Measurements from ENCODE around the gene DPYSL5. TPM values are rescaled to one million over a fixed set of nuclear protein-coding genes. Genes with fewer than 3 reads are reported as not detected.
A peak's percentile ranks its signal among the peaks of the same experiment; 100 is the strongest.

Gene DPYSL5
- total and polyA plus RNA-seq, 2 of the 8 experiments (the other 6 are each of a cell fraction or from before 2014, with no cell fraction given), result 11.9 to 16.4 TPM

DNA sequence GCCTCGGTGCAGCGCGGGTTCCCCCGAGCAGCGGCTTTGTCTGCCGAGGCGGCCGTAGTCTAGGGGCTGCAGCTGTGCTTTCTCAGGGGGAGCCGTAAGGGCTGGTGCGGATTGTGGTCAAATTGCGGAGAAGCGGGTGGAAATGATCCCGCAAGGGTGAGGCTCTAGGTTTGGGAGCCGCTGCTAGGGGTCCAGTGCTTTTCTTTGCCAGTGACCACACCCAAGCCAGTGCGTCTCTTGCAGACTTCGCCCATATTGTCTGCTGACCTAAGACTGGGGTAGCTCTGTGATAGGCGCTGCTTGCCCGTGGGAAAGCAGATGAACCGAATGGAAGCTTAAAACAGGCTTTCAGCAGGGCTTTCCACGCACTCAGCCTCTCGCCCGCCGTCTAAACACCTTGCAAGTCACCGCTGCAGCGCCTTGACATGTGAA is 2.1 kb downstream of the DPYSL5 start:
- no peak overlapping the region for H3K27ac ChIP-seq (ENCODE audit: low read depth, low read length)
- peaks cover 30 to 76% (median 59%) of the 10 kb centered on the region in 4 experiments for H3K27me3 ChIP-seq (replicated peaks in 1 of 4; ENCODE audit: control insufficient read depth in 3 of 4, extremely low read depth in 1 of 4, insufficient read depth in 3 of 4, low read length in 3 of 4)
- no peak overlapping the region for H4K91ac ChIP-seq (replicated peaks; ENCODE audit: insufficient read length, low read length)
- no peak overlapping the region for H2BK120ac ChIP-seq (replicated peaks; ENCODE audit: low read depth, low read length)
- no peak overlapping the region for H2BK12ac ChIP-seq (ENCODE audit: low read depth, low read length)
- no peaks in the 10 kb centered on the region for H3K79me1 ChIP-seq (ENCODE audit: low read depth, low read length)
- H3K23ac ChIP-seq (ENCODE audit: insufficient read length), result no peak overlapping the region
- TF ChIP-seq NANOG (IDR thresholded peaks at IDR 0.05; ENCODE audit: insufficient read depth, low read depth, low read length, poor library complexity, severe bottlenecking) (no peak), EZH2 (IDR thresholded peaks at IDR 0.05; ENCODE audit: low read depth, low read length, severe bottlenecking) (peak; percentile 82), RNF2 (IDR thresholded peaks at IDR 0.05; ENCODE audit: borderline replicate concordance, low read depth, low read length, missing control alignments, poor library complexity, severe bottlenecking) (peak; percentile 59), SUZ12 (IDR thresholded peaks at IDR 0.05; ENCODE audit: low read length) (peak; percentile 96)
- H4K8ac ChIP-seq (ENCODE audit: extremely low read depth, insufficient read depth, low read length), result no peak overlapping the region
- no peak overlapping the region for H2BK15ac ChIP-seq (ENCODE audit: low read length)
- H2BK5ac ChIP-seq (ENCODE audit: low read depth, low read length), result no peak overlapping the region
- H3K4me1 ChIP-seq (replicated peaks in 1 of 4; ENCODE audit: control insufficient read depth in 3 of 4, insufficient read depth in 4 of 4, low read length in 3 of 4), result peaks cover 0 to 22% (median 8%) of the 10 kb centered on the region in 4 experiments; a peak in 4 of 7 replicates
- 30% methylated on average over 21 of the region's 25 CpGs; no CpG with 5 or more reads in 1 of the 2 experiments for WGBS, 2 experiments (ENCODE audit: extremely low coverage in 1 of 2, insufficient coverage in 1 of 2, insufficient read length in 1 of 2, insufficient replicate concordance in 2 of 2, low coverage in 1 of 2, low lambda C conversion rate in 2 of 2, missing lambda C conversion rate in 1 of 2)
- H3K4me3 ChIP-seq (ENCODE audit: extremely low read depth in 1 of 4, insufficient read depth in 2 of 4, low read depth in 3 of 4, low read length in 4 of 4), result peak overlapping the region; percentile 61 to 91 (median 76)
- H4K20me1 ChIP-seq (replicated peaks in 1 of 2; ENCODE audit: control insufficient read depth in 1 of 2, insufficient read depth in 2 of 2, low read length in 2 of 2), result peaks cover 11 to 20% of the 10 kb centered on the region in 2 experiments
- no peaks in the 10 kb centered on the region for H3K36me3 ChIP-seq (ENCODE audit: control insufficient read depth in 2 of 4, insufficient read depth in 4 of 4, low read length in 3 of 4)
- H4K5ac ChIP-seq (ENCODE audit: insufficient read length, low read depth, low read length), result no peak overlapping the region
- FAIRE-seq (no peak), DNase-seq (ENCODE audit: low read depth in 1 of 2, low spot score in 2 of 2) (no peak)
- no peak overlapping the region for H3K4ac ChIP-seq (replicated peaks; ENCODE audit: insufficient read length, low read depth, low read length)
- H3K9ac ChIP-seq (replicated peaks in 1 of 4; ENCODE audit: extremely low read depth in 1 of 4, low read depth in 3 of 4, low read length in 3 of 4), result no peak overlapping the region
- ChIA-PET POLR2A (ENCODE audit: partially characterized antibody) (interaction anchor here (0.9 to 2.6 kb wide), 4 partner anchors 62 to 120 kb away, joined by 3 to 6 read pairs (median 4); partner anchors contain the start of gene MAPRE3), CTCF (ENCODE audit: partially characterized antibody) (interaction anchor here (0.6 to 14.4 kb wide), 11 partner anchors 9 to 168 kb away, joined by 3 to 235 read pairs (median 4); no protein-coding TSS in a partner anchor)
- no peak overlapping the region for H2BK20ac ChIP-seq (ENCODE audit: low read length)
- no peak overlapping the region for H2AFZ ChIP-seq (ENCODE audit: low read length)
- H2AK5ac ChIP-seq (ENCODE audit: low read depth, low read length), result no peak overlapping the region
- no peak overlapping the region for H3K18ac ChIP-seq (ENCODE audit: extremely low read depth, low read length)
- H3K79me2 ChIP-seq (ENCODE audit: control insufficient read depth in 1 of 2, insufficient read depth in 2 of 2, low read length in 2 of 2), result no peaks in the 10 kb centered on the region
- no peak overlapping the region for H3K14ac ChIP-seq (ENCODE audit: insufficient read length)
- no peaks in the 10 kb centered on the region for H3K9me3 ChIP-seq (ENCODE audit: insufficient read depth in 2 of 2, low read depth in 1 of 2, low read length in 1 of 2)
- H3K23me2 ChIP-seq (ENCODE audit: low read depth, low read length), result peaks cover 16% of the 10 kb centered on the region; the same call in 1 of the 2 replicates
- H3K4me2 ChIP-seq (ENCODE audit: insufficient read depth in 1 of 2, low read depth in 2 of 2, low read length in 2 of 2), result peak overlapping the region; percentile 86 to 92
- H3K56ac ChIP-seq (replicated peaks; ENCODE audit: insufficient read length, low read depth, low read length), result no peak overlapping the region
